Measurements from ENCODE around the gene CLASP1.

GRCh38 chr2:121689356-121689755 is 40.1 kb upstream of the CLASP1 start:
- TF ChIP-seq CTCF (IDR thresholded peaks at IDR 0.05) (no peak; the same call in 1 of the 2 replicates), POLR2AphosphoS5 (IDR thresholded peaks at IDR 0.05; ENCODE audit: low read depth, low read length) (no peak)
